Upper lobe of left lung (tissue), 4 donors: ENCODE results near the gene KAZN.

Source experiments
- CTCF ChIP-seq, 6 experiments: fragments of 450-650 bp in 4 of 6; fragments of 200-600 bp in 2 of 6; sonication (generic) in 2 of 6; IDR thresholded peaks; one replicate each; pipeline ENCODE4 v1.5.1; 2016 to 2019; ENCODE audit warnings: antibody characterized with exemption in 6 of 6
- EP300 ChIP-seq, 4 donors: sonication (generic); formaldehyde crosslinking; IDR thresholded peaks; one replicate each; pipeline ENCODE4 v1.5.1; 2017; ENCODE audit warnings: antibody characterized with exemption in 4 of 4, control low read depth in 2 of 4
- POLR2A ChIP-seq, 4 donors: fragments of 450-650 bp; IDR thresholded peaks; one replicate each; pipeline ENCODE4 v1.5.1; 2016 to 2017; ENCODE audit warnings: antibody characterized with exemption in 4 of 4, mild to moderate bottlenecking in 2 of 4
- POLR2AphosphoS5 ChIP-seq, 2 donors: sonication (generic); formaldehyde crosslinking; IDR thresholded peaks; one replicate each; pipeline ENCODE4 v1.5.1; 2017; ENCODE audit warnings: antibody characterized with exemption in 2 of 2

GRCh38 chr1:14929547-14930246, 331.2 kb downstream of the KAZN start:
- no peak for TF ChIP-seq POLR2A (IDR thresholded peaks at IDR 0.05)
- TF ChIP-seq POLR2AphosphoS5 (IDR thresholded peaks at IDR 0.05), result peak in 1 of 2 donors; percentile 42
- no peak for TF ChIP-seq CTCF (IDR thresholded peaks at IDR 0.05)
- TF ChIP-seq EP300 (IDR thresholded peaks at IDR 0.05), result no peak
